HG03108 (cell line): ENCODE measurements around the gene FNBP1.

Experiments used
- ATAC-seq: cut with Tn5 transposase; IDR thresholded peaks from one replicate; pipeline ENCODE4 v1.9.1; 2021; ENCODE audit warnings: moderate library complexity; ENCODE audit not compliant: unreplicated experiment

Gene FNBP1

GRCh38 chr9:129863059-129863690 is 179.8 kb downstream of the FNBP1 start:
- no peak for ATAC-seq

GRCh38 chr9:129861447-129861827 is 181.6 kb downstream of the FNBP1 start:
- no peak for ATAC-seq

- no peak for ATAC-seq
Measured at GRCh38 chr9:129860653-129861446, 182.1 kb downstream of the FNBP1 start.

GRCh38 chr9:129858167-129858962 is 184.6 kb downstream of the FNBP1 start:
- ATAC-seq, result no peak

GRCh38 chr9:129857207-129857606 is 185.8 kb downstream of the FNBP1 start:
- no peak for ATAC-seq

- ATAC-seq, result no peak
Measured at GRCh38 chr9:129854588-129855110, 188.3 kb downstream of the FNBP1 start.

GRCh38 chr9:129853614-129854013 is 189.4 kb downstream of the FNBP1 start:
- no peak for ATAC-seq

- no peak for ATAC-seq
Measured at GRCh38 chr9:129852579-129852978, 190.4 kb downstream of the FNBP1 start.

GRCh38 chr9:129851821-129852220 is 191.2 kb downstream of the FNBP1 start:
- ATAC-seq, result no peak

- ATAC-seq, result no peak
Measured at GRCh38 chr9:129850821-129851550, 192.0 kb downstream of the FNBP1 start.

GRCh38 chr9:129849901-129850300 is 193.1 kb downstream of the FNBP1 start:
- no peak for ATAC-seq

GRCh38 chr9:129848712-129849441 is 194.1 kb downstream of the FNBP1 start:
- no peak for ATAC-seq

- ATAC-seq, result no peak
Measured at GRCh38 chr9:129845373-129845772, 197.6 kb downstream of the FNBP1 start.

- ATAC-seq, result no peak
Measured at GRCh38 chr9:129841071-129841470, 201.9 kb downstream of the FNBP1 start.

GRCh38 chr9:129840034-129840433 is 203.0 kb downstream of the FNBP1 start:
- ATAC-seq, result no peak

- no peak for ATAC-seq
Measured at GRCh38 chr9:129839324-129840023, 203.5 kb downstream of the FNBP1 start.

- no peak for ATAC-seq
Measured at GRCh38 chr9:129838707-129839259, 204.2 kb downstream of the FNBP1 start.
